NCI-H1417 (cell line): ENCODE measurements around the gene PTPRQ.
A peak's percentile ranks its signal among the peaks of the same experiment; 100 is the strongest.

ENCODE experiments used
- DNase-seq, 3 experiments: peaks; one replicate each; lab custom pipeline; 2025; lab: John Stamatoyannopoulos, UW

Gene PTPRQ

DNA sequence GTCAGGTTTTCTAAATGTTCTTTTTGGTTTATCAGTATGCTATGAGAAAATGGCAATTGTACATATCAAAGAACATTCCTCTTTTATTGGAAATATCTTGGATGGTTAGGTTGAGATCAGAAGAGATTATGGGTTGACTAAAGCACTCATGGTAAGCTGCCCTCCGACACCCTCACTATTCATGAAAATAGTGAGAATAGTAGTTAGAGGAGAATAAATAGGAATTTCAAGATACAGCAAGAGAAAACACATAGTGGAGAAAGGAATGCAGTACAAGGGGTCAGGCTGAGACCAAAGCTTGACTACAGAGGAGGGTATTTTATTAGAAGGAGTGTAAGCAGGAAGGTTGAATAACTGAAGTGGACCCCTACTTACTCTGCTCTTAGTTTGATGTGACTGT, 112.5 kb downstream of the PTPRQ start:
- DNase-seq, result no peak

GRCh38 chr12:80559766-80560165, 115.7 kb downstream of the PTPRQ start:
- no peak for DNase-seq

- peak in 1 of 3 experiments; percentile 43 for DNase-seq
Measured at GRCh38 chr12:80565271-80565670, 121.2 kb downstream of the PTPRQ start.

- no peak for DNase-seq
Measured at GRCh38 chr12:80567401-80567800, 123.4 kb downstream of the PTPRQ start.

GRCh38 chr12:80576641-80577418, 132.8 kb downstream of the PTPRQ start:
- no peak for DNase-seq

- no peak for DNase-seq
Measured at GRCh38 chr12:80580254-80580653, 136.2 kb downstream of the PTPRQ start.

DNA sequence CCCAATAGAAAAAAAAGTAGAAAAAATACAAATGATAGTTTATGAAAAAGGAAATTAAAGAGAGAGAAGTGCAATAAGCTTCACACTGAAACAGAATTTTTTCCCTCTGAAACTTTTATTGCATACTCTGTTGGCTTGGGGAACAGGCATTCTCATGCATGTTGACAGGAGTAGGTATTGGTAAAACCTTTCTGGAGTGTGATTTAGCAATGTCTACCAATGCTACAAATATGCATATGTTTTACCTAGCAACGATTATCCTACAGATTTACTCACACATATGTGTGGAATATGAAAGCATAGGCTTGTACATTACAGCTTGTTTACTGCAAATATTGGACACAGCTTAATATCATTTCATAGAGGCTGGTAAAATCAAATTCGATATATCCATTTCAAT, 137.7 kb downstream of the PTPRQ start:
- no peak for DNase-seq

DNA sequence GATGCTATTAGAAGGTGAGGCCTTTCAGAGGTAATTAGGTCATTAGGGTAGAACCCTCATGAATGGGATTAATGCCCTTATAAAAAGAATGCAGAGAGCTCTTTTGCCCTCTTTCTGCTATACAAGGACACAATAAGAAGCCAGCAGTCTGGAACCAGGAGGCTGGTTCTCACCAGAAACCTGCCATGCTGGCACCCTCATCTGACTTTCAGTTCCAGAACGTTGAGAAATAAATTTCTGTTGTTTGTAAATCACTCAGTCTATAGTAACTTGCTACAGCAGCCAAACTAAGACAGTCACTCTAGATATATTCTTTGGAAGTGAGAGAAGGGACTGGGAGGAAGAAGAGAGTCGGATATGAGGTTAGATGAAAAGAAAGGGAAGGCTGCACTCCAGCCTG, 138.4 kb downstream of the PTPRQ start:
- DNase-seq, result no peak

- no peak for DNase-seq
Measured at GRCh38 chr12:80589077-80589476, 145.0 kb downstream of the PTPRQ start.

DNA sequence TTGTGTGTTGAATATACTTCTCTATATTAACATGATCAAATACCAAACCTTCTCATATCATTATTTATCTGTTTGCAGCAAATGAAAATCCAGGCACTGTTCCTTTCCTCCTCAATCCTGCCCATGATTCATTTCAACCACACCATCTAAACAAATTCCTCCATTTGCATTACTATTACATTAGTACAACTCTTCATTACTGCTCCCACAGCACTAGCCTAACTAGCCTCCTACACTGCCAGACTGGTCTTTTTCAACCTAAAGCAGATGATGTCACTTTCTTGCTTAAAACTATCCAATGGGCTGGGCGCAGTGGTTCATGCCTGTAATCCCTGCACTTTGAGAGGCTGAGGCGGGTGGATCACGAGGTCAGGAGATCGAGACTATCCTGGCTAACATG, 146.1 kb downstream of the PTPRQ start:
- DNase-seq, result no peak

DNA sequence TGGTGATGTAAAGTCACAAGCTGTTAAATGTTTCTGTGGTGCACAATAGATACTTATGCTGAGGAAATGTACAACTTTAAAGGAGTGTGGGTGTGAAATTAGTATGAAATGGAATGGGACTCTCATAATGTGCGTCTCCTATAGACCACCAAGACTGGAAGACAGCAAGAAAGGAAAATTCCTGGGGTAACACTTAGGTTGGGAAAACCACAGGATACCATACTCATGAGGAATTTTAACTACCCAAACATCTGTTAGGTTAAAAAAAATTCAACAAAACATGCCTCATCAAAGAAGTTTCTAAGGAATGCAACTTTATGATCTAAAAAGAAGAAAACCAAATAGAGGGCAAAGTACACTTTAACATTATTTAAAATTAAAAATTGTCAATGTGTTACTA, 149.7 kb downstream of the PTPRQ start:
- no peak for DNase-seq

DNA sequence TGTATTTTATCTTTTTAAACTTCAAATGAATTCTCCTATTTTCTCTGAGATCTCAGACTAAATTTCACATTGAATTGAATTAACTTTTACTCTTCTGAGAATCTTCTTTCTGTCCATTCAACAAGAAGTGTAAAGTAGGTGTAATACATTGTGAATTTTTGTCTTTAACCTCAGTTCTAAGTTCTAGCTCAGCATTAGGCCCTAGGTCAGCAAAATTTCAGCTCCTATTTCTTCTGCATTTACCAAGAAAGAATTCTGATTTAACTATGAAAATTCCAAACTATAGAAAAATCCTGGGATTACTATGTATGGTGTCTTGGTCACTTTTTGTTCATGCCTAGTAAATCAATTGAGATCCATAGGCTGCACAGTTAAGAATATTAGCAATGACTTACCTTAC, 152.5 kb downstream of the PTPRQ start:
- no peak for DNase-seq

DNA sequence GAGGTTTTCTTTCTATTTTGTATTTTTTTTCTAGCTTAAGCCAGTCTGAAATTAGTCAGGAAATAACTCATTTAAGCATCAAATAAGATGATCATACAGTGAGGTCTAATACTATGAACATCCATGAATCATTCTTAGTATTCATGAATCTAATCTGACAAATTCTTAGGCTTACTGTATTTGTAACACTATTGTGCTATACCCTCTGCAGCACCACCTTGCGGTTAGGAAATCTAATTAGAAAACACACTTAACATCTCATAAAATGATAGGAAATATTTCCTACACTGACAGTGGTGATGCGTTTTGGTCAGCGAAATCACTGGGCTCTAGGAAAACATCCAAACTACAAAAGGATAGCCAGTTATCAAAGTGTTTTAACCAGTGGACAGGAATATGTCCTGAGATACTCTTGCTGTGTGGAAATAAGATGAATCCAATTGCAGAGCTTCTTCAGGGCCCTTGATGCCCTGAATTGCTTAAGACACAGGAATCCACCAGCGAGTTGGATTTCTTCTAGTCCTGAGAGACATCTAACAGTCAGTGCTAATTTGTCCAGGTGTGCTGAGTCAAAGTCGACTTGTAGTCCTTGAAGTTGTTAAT, 154.1 kb downstream of the PTPRQ start:
- no peak for DNase-seq

GRCh38 chr12:80602455-80602854, 158.4 kb downstream of the PTPRQ start:
- no peak for DNase-seq

DNA sequence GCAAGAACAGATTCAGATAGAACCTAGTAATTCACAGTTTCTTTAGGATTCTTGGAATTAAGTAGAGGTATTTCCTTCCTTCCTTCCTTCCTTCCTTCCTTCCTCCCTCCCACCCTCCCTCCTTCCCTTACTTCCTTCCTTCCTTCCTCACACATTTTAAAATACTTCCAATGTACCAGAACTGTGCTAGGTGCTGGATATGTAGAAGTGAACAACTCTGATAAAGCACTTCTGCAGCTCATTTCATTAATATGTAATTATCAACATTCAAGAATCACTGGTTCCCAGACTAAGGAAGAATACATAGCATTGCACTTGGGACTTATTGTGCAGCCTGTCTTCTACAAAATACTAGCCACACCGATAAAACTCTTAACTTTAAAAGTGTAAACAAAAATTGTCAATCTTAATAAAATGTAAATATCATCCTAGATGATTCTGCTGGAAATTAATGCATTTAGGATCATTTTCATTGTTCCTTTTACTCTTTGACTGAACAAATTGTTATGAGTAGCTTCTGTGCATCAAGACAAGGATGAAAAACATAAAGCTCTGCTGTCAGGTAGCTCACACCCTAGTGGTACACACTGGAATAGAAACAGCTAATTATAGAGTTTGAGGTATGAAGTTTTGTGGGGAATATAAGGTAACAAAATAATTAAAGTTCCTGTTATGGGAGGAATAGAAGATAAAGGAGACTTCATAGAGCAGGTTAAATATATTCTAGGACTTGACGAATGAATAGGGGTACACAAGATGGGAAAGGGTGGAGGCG, 163.5 kb downstream of the PTPRQ start:
- DNase-seq, result no peak

DNA sequence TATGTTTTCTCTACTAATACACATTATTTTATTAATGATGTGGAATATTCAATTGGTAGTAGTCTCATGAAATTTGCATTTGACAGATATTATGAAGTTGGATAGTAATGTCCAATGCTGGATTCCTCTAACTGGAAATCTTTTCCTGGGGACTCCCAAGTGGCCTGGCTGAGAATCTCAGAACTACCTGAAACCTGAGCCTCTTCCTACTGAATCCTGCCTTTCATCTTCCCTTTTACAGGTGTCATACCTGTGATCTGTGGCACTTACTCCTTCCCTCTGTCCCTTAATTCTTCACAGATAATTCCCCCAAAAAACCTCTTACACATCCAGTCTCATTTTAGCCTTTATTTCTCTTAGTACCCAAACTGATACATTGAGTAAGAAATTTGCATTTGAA, 173.7 kb downstream of the PTPRQ start:
- peak in 1 of 3 experiments; percentile 28 for DNase-seq

DNA sequence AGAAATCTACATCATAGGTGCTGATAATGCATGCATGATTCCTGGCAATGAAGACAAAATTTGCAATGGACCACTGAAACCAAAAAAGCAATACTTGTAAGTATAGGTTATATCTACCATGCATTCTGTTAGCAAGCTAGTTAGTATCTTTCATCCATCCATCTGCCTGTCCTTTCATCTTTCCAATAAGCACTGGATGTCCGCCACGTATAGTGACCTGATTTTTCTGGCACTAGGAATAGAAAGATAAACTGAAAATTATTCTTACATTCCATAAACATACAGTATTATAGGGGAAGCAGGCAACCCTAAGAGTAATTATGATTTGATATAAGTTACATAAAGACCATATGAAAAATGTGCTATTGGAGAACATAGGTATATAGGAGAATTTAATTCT, 176.2 kb downstream of the PTPRQ start:
- peak in 1 of 3 experiments; percentile 49 for DNase-seq

DNA sequence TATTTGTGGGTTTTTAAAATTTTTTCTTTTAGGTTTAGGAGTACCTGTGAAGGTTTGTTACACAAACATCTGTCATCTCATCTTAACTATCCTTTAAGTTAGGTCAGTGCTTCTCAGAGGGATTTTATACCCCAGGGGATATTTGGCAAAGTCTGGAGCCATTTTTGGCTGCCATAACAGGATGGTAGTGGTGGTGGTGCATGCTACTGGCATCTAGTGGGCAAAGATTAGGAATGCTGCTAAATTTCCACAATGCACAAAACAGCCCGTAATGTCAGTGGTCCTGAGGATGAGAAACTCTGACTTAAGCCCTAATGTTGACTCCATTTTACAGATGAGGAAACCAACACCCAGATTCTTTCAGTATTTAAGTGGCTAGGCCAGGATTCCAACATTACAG, 178.2 kb downstream of the PTPRQ start:
- peak in 1 of 3 experiments; percentile 19 for DNase-seq

DNA sequence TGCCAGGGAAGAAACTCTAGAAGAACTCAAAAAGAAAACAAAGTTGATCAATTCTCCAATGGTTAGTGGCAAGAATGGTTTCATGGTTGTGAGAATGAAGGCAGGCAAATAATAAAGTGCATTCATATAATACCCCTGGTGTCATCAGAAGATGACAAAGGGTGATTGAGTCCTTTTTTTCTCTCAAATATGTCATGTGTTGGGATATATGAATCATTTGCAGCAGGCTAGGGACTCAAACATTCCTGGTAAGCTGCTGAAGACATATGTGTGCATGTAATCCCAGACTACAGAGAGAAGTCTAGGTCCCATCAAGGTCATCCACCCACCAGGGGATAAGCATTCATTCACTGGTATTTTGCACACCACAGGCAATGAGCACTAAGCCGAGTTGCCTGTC, 181.0 kb downstream of the PTPRQ start:
- no peak for DNase-seq

- peak in 2 of 3 experiments; percentile 41 to 77 for DNase-seq
Measured at GRCh38 chr12:80625901-80626300, 181.9 kb downstream of the PTPRQ start.

- DNase-seq, result no peak
Measured at GRCh38 chr12:80627782-80628181, 183.7 kb downstream of the PTPRQ start.

DNA sequence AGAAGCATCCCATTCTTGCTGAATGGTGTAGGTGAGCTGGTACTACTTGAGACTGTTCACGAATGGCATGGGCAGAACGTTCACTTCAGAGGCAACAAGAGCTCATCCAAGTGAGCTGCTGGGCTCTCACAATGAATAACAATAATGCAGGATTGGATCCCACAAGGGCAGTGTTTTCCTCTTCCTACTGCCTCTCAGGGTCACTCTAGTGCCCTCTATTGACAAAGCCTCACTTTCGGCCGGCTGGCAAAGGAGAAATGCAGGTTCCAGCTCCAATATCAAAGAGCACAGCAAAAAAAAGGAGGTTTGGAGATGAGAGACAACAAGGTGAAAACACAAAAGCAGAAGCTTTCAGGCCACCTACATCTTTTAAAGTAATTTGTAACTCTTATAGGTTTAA, 188.8 kb downstream of the PTPRQ start:
- DNase-seq, result peak in 2 of 3 experiments; percentile 5 to 15

DNA sequence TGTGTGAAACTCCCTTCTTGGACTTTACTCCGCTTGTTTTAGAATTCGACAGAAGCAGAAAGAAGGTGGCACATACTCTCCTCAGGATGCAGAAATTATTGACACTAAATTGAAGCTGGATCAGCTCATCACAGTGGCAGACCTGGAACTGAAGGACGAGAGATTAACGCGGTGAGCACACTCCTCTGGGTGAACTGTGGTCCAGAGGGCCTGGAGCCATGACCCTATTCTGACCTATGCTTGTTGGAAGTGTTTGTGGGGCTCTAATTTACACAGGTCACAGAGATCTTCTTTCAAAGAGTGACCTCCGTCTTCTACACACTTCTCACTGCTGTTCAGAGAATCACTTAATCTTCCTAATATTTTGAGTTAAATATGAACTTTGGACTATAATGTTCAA, 190.9 kb downstream of the PTPRQ start:
- no peak for DNase-seq
